NCI-H1417 (cell line): ENCODE results near the gene TEAD4.

Experiments used
- DNase-seq, 3 experiments: peaks; one replicate each; lab custom pipeline; 2025; lab: John Stamatoyannopoulos, UW

TEAD4 gene

GRCh38 chr12:3002646-3003045 is 43.4 kb downstream of the TEAD4 start:
- no peak for DNase-seq

- DNase-seq, result no peak
These were observed 44.3 kb downstream of the TEAD4 start for GRCh38 chr12:3003357-3003992.

GRCh38 chr12:3004655-3005565 is 45.7 kb downstream of the TEAD4 start:
- DNase-seq, result no peak

- no peak for DNase-seq
These were observed 46.5 kb downstream of the TEAD4 start for GRCh38 chr12:3005736-3006135.

- no peak for DNase-seq
These were observed 50.6 kb downstream of the TEAD4 start for GRCh38 chr12:3009780-3010179.

GRCh38 chr12:3010214-3010930 is 51.2 kb downstream of the TEAD4 start:
- DNase-seq, result no peak

DNA sequence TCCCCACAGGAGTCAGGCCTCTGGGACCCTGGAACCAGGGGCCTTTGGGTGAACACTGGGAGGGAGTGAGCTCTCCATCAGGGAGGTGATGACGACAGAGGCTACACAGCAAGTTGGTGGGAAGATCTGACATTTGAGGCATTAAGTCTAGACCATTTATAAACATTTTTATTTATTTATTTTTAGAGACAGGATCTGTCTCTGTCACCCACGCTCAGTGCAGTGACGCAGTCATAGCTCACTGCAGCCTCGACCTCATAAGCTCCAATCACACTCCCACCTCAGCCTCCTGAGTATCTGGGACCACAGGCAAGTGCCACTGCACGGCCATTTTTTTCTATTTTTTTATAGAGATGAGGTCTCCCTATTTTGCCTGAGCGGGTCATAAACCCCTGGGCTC is 53.6 kb downstream of the TEAD4 start:
- DNase-seq, result no peak

DNA sequence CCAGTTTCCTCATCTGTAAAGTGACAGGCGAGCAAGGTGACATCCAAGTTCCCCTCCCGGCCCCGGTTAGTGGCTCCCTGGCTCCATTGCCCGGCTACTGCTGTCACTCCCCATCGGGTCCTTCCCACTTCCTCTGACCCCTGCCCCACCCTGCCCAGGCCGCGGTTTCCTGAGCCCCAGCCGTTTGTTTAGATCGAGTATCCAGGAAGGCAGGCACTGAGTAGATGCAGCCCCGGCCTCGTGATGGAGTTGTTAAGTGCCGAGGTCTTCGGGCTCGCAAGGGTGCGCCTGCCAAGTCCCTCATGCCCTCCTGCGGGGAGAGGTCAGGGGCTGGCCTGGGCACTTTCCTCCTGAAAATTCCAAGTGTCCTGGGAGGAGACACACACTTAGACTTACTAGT is 55.4 kb downstream of the TEAD4 start:
- no peak for DNase-seq

DNA sequence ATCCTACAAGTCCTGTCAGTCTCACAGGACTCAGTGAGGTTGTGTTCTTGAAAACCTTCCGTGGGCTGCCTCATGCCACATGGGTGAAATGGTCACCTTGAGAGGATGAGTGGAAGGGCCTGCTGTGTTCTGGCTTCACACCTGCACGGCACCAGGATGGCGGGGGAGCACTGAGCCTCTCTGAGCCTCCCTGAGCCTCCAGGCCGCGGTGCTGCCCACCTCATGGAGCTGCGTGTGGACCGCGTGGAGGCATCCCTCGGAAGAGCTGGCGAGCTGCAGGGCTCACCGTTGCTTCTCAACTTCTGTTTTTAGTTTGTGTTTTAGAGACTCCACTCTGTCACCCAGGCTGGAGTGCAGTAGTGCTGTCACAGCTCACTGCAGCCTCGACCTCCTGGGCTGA is 56.2 kb downstream of the TEAD4 start:
- DNase-seq, result no peak

- DNase-seq, result no peak
These were observed 57.0 kb downstream of the TEAD4 start for GRCh38 chr12:3016191-3016590.

- DNase-seq, result no peak
These were observed 58.1 kb downstream of the TEAD4 start for GRCh38 chr12:3017281-3017680.

DNA sequence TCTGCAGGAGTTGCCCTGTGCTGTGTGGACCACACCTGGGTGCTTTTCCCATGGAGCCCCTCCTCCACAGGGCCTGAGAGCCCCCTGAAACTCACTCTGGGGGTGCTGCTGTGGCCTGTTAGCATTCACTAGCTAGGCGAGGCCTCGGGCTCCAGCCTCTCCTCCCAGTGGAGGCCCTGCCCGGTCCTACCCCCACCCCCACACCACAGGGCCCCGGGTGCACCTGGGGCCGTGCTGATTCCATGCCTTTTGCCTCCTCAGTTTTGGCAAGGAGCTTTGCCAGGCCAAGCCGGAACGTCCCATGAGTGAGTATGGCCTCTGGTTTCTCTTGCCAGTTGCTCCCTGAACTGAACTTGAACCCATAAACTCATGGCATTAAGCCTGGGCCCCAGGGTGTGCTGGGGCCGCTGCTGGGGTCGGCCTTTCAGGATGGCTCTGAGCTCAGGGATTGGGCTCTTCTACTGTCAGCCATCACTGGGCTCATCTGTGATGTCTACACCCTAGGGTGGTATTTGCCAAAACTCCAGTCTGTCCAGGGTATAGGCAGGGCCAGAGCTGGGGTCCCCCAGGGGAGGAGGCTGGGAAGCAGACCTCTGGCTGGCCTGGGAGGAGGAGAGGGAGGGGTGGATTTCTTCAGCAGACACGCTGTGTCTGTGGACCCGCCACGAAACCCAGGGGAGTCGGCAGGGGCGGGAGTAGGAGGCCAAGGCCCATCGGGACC is 59.2 kb downstream of the TEAD4 start:
- no peak for DNase-seq

DNA sequence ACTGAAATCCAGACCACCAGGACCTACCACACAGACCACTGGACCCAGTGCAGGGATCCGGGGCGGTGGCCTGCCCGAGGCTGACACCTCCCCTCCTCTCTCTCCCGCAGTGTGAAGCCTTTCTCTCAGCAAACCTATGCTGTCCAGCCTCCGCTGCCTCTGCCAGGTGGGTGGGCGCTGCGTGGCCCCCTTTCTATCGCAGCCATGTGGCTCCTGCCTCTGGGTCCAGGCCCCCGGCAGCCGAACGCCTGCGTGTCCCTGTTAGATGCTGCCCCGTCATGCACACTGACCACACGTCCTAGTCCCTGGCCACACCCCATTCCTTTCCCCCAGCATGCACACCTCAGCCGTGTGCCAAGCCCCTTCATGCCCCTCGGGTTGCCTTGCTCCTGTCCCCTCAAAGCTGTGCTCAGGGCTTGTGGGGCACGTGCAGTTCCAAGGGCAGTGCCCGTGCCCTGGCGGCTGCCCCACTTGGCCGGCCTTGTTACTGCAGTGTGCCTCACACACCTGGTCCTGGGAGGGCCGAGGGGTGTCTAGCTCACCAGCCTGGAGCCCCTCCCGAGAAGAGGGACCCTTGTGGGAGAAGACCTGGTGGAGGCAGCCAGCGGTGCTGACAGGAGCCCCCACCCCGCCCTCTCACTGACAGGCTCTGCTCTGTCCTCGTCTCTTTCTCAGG is 59.9 kb downstream of the TEAD4 start:
- DNase-seq, result no peak

GRCh38 chr12:3020399-3020798 is 61.2 kb downstream of the TEAD4 start:
- DNase-seq, result no peak

DNA sequence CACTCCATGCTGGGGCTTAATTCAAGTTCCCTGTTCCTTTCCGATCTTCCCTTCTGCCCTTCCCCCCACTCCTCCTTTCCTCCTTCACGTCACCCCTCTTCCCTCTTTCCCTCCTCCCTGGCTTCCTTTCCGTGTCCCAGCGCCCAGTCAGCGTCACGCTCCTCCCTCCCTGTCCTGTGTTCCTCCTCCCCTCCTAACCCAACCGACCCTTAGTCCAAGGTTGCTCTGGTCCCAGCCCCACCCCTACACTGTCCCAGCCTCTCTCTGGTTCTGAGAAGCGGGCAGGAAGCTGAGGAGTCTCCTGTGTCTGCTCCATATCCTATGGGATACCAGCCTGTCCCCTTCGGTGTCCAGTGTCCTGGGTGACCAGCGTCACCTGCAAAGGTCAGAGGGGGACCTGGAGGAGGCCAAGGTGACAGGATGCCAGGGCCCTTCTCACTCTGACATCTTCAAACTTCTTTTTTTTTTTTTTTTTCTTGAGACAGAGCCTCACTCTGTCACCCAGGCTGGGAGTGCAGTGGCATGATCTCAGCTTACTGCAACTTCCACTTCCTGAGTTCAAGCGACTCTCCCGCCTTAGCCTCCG is 61.7 kb downstream of the TEAD4 start:
- no peak for DNase-seq

GRCh38 chr12:3022411-3022810 is 63.2 kb downstream of the TEAD4 start:
- DNase-seq, result no peak

DNA sequence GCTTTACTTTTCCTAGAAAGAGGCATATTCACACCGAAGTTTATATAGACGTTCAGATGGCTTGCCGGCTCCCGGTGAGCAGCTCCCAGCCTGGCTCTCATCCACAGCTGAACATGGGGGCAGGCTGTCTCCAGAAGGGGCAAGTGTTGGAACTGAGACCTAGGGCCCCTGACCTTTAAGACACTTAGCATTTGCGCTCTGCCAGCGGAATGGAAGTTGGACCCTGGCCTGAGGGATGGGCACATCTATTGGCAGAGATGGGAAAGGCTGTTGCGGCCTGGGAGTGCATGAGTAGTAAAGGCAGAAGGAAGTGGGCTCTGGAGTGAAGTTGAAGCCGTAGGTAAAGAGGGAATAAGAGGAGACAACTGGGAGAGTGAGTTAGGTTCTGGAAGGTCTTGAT is 63.8 kb downstream of the TEAD4 start:
- no peak for DNase-seq

DNA sequence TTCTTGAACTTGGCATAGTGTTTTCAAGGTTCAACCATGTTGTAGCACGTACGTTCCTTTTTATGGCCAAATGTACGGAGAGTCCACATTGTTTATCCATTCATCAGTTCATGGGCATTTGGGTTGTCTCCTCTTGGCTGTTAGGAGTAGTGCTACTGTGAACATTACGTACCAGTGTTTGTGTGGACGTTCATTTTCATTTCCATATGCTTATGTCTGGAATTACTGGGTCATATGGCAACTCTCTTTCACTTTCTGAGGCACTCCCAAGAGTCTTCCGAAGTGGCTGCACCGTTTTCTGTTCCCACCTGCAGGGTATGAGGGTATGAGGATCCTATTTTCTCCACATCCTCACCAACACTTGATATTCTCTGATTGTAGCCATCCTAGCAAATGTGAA is 68.9 kb downstream of the TEAD4 start:
- DNase-seq, result no peak

GRCh38 chr12:3030821-3031429 is 71.7 kb downstream of the TEAD4 start:
- DNase-seq, result no peak

GRCh38 chr12:3032161-3032560 is 73.0 kb downstream of the TEAD4 start:
- no peak for DNase-seq
